HepG2 (cell line): ENCODE results near the gene CPNE8. TPM values are rescaled to one million over a fixed set of nuclear protein-coding genes. Genes with fewer than 3 reads are reported as not detected.

Experiments used
- ATAC-seq: fragments of 200-7000 bp; cut with Tn5 transposase; 3 replicates; pipeline ENCODE4 v1.9.1; 2020; ENCODE audit warnings: mild to moderate bottlenecking, moderate library complexity
- BruUV-seq: library from RNA; stranded (reverse); fragments of 400-500 nt; replicated peaks from 2 replicates; lab custom pipeline; 2021; lab: Mats Ljungman, UMichigan
- CTCF ChIA-PET: fragments of 300-600 bp; formaldehyde crosslinking; extraction: SDS; loops from one replicate; lab custom pipeline; 2021; ENCODE audit warnings: low total read pairs, inconsistent platforms, low intra/inter-chr PET ratio; lab: Yijun Ruan, JAX
- POLR2A ChIA-PET: fragments of 350-600 bp; sonication (Branson Sonifier 250); formaldehyde crosslinking; loops from one replicate; lab custom pipeline; 2020; ENCODE audit warnings: antibody characterized with exemption, inconsistent platforms; lab: Yijun Ruan, JAX
- DNase-seq: peaks from one replicate; pipeline ENCODE4 v3.0.0-alpha.2; 2015; ENCODE audit warnings: low spot score
- FAIRE-seq: peaks from 3 replicates; lab custom pipeline; 2011; peaks lifted over from hg19 to GRCh38; lab: Jason Lieb, UNC
- H2AFZ ChIP-seq: one replicate; pipeline ENCODE4 v1.6.1; 2011; ENCODE audit warnings: low read length, inconsistent platforms
- H3K27ac ChIP-seq: fragments of 300-600 bp; 3 replicates; pipeline ENCODE4 v1.8.0; 2011; ENCODE audit warnings: mixed run types, mild to moderate bottlenecking, mixed read lengths, low read length, inconsistent platforms; ENCODE audit not compliant: insufficient read depth; ENCODE audit errors: extremely low read length
- H3K27me3 ChIP-seq, 2 experiments: fragments of 200-600 bp in 1 of 2; 2 replicates in 1 of 2; 3 replicates in 1 of 2; pipeline versions ENCODE4 v1.6.0 to v1.8.0; 2011; ENCODE audit warnings: low read length in 2 of 2, mild to moderate bottlenecking in 2 of 2, moderate library complexity in 2 of 2, inconsistent platforms in 1 of 2; ENCODE audit not compliant: insufficient read depth in 2 of 2, control insufficient read depth in 1 of 2
- H3K36me3 ChIP-seq, 2 experiments: fragments of 200-600 bp in 1 of 2; replicated peaks in 1 of 2; 2 replicates in 1 of 2; 3 replicates in 1 of 2; pipeline versions ENCODE4 v1.5.1 to v1.8.0; 2011; ENCODE audit warnings: low read length in 2 of 2, inconsistent platforms in 1 of 2; ENCODE audit not compliant: insufficient read depth in 2 of 2, control insufficient read depth in 1 of 2
- H3K4me1 ChIP-seq: 2 replicates; pipeline ENCODE4 v1.5.1; 2012; ENCODE audit warnings: low read length, inconsistent platforms; ENCODE audit not compliant: insufficient read depth
- H3K4me2 ChIP-seq: 2 replicates; pipeline ENCODE4 v1.6.0; 2011; ENCODE audit warnings: low read depth, low read length, inconsistent platforms
- H3K4me3 ChIP-seq, 3 experiments: fragments of 200-600 bp in 1 of 3; sonication (generic), shearing (Covaris generic) in 1 of 3; replicated peaks in 1 of 3; 2 replicates each; pipeline ENCODE4 v1.5.1; 2011 to 2016; ENCODE audit warnings: low read length in 3 of 3, inconsistent platforms in 2 of 3, low read depth in 2 of 3, mild to moderate bottlenecking in 2 of 3, control low read depth in 1 of 3, mixed read lengths in 1 of 3; ENCODE audit not compliant: insufficient read depth in 1 of 3
- H3K79me2 ChIP-seq: one replicate; pipeline ENCODE4 v1.6.1; 2011; ENCODE audit warnings: low read length, inconsistent platforms; ENCODE audit not compliant: insufficient read depth
- H3K9ac ChIP-seq: 2 replicates; pipeline ENCODE4 v1.6.0; 2011; ENCODE audit warnings: mild to moderate bottlenecking, low read depth, low read length, inconsistent platforms; ENCODE audit not compliant: insufficient read depth
- H3K9me3 ChIP-seq: 2 replicates; pipeline ENCODE4 v1.5.1; 2012; ENCODE audit warnings: mild to moderate bottlenecking, low read length
- H4K20me1 ChIP-seq: 2 replicates; pipeline ENCODE4 v1.6.0; 2011; ENCODE audit warnings: inconsistent platforms, mild to moderate bottlenecking, low read length, moderate library complexity; ENCODE audit not compliant: insufficient read depth
- ATF7-NPFF ChIP-seq: sonication (generic); formaldehyde crosslinking; IDR thresholded peaks from 2 replicates; pipeline ENCODE4 v1.8.1; 2023; ENCODE audit warnings: mild to moderate bottlenecking, low read depth, missing genetic modification reagents, moderate library complexity
- CEBPB ChIP-seq: IDR thresholded peaks from 2 replicates; pipeline ENCODE4 v1.6.1; 2011; ENCODE audit warnings: low read depth, low read length, improper control_type of control experiment, borderline replicate concordance
- EHMT2 ChIP-seq: fragments of 200-600 bp; sonication (generic); IDR thresholded peaks from 2 replicates; pipeline ENCODE4 v1.7.0; 2017; ENCODE audit warnings: antibody characterized with exemption, low read depth, low read length, borderline replicate concordance
- FOXJ3 ChIP-seq: sonication (generic); formaldehyde crosslinking; IDR thresholded peaks from 2 replicates; pipeline ENCODE4 v1.4.0; 2020; ENCODE audit warnings: missing genetic modification reagents, mild to moderate bottlenecking, borderline replicate concordance
- KLF15 ChIP-seq: sonication (generic); formaldehyde crosslinking; IDR thresholded peaks from 2 replicates; pipeline ENCODE4 v1.8.1; 2023; ENCODE audit warnings: borderline replicate concordance, mild to moderate bottlenecking, inconsistent platforms, missing genetic modification reagents, mixed read lengths
- MTA1 ChIP-seq: sonication (generic); formaldehyde crosslinking; IDR thresholded peaks from 2 replicates; pipeline ENCODE4 v1.4.0; 2020; ENCODE audit warnings: missing genetic modification reagents, mild to moderate bottlenecking, borderline replicate concordance
- MYNN ChIP-seq: sonication (generic); formaldehyde crosslinking; IDR thresholded peaks from 2 replicates; pipeline ENCODE4 v1.4.0; 2020; ENCODE audit warnings: mild to moderate bottlenecking, low read depth, missing genetic modification reagents
- PHF21A ChIP-seq: sonication (generic); formaldehyde crosslinking; IDR thresholded peaks from 2 replicates; pipeline ENCODE4 v1.5.0; 2020; ENCODE audit warnings: mild to moderate bottlenecking, missing genetic modification reagents
- RERE ChIP-seq: IDR thresholded peaks from 2 replicates; pipeline ENCODE4 v1.6.1; 2016; ENCODE audit warnings: low read depth, missing genetic modification reagents, missing compliant biosample characterization
- THAP11 ChIP-seq: IDR thresholded peaks from 2 replicates; pipeline ENCODE4 v1.6.1; 2016; ENCODE audit warnings: missing biosample characterization, missing genetic modification reagents
- THRA ChIP-seq: sonication (generic); formaldehyde crosslinking; IDR thresholded peaks from 2 replicates; pipeline ENCODE4 v1.4.0; 2020; ENCODE audit warnings: missing genetic modification reagents, borderline replicate concordance
- ZBTB3 ChIP-seq: sonication (generic); formaldehyde crosslinking; IDR thresholded peaks from 2 replicates; pipeline ENCODE4 v1.4.0; 2020; ENCODE audit warnings: low read depth, mild to moderate bottlenecking, moderate library complexity, missing genetic modification reagents, borderline replicate concordance
- ZFAT ChIP-seq: sonication (generic); formaldehyde crosslinking; conservative IDR thresholded peaks from 2 replicates; pipeline ENCODE4 v1.8.1; 2023; ENCODE audit warnings: missing genetic modification reagents, inconsistent platforms
- ZMYM2 ChIP-seq: sonication (generic); formaldehyde crosslinking; IDR thresholded peaks from 2 replicates; pipeline ENCODE4 v1.8.0; 2022; ENCODE audit warnings: mild to moderate bottlenecking, missing genetic modification reagents
- ZNF34 ChIP-seq: sonication (generic); formaldehyde crosslinking; IDR thresholded peaks from 2 replicates; pipeline ENCODE4 v1.4.0; 2020; ENCODE audit warnings: mild to moderate bottlenecking, missing genetic modification reagents, borderline replicate concordance
- ZNF496 ChIP-seq: sonication (generic); formaldehyde crosslinking; IDR thresholded peaks from 2 replicates; pipeline ENCODE4 v1.8.1; 2023; ENCODE audit warnings: mild to moderate bottlenecking, moderate library complexity, missing genetic modification reagents; ENCODE audit not compliant: insufficient replicate concordance
- ZNF564 ChIP-seq: sonication (generic); formaldehyde crosslinking; IDR thresholded peaks from 2 replicates; pipeline ENCODE4 v1.8.1; 2023; ENCODE audit warnings: mild to moderate bottlenecking, missing genetic modification reagents
- ZNF83 ChIP-seq: sonication (generic); formaldehyde crosslinking; IDR thresholded peaks from 2 replicates; pipeline ENCODE4 v1.4.0; 2020; ENCODE audit warnings: missing genetic modification reagents, mild to moderate bottlenecking, borderline replicate concordance
- WGBS: methylation state at CpG from one replicate; pipeline ENCODE4 v1.1.6; 2017; ENCODE audit warnings: low lambda C conversion rate; 5-methylcytosine and 5-hydroxymethylcytosine counted together
- in situ Hi-C: cut with HindIII; loops from 2 replicates; pipeline ENCODE4 v1.10.0; 2017; ENCODE audit warnings: low pct_unique_long_range_greater_than_20kb; ENCODE audit not compliant: extremely low pct_ligation_motif_present
- intact Hi-C: fragments of 100-400 bp; cut with micrococcal nuclease; formaldehyde crosslinking; loops from one replicate; pipeline ENCODE4 v1.10.0; 2022; ENCODE audit not compliant: unreplicated experiment
- polyA plus RNA-seq, 8 experiments: library from polyadenylated mRNA; depleted of rRNA in 3 of 8; stranded (reverse) in 7 of 8; unstranded in 1 of 8; fragments of >200 nt; fragmentation: Illumina TruSeq in 4 of 8; extraction: Trizol in 4 of 8; gene quantifications; 2 replicates each; pipeline versions ENCODE4 v1.2.1 to v1.2.3, GENCODE V29; 2011 to 2016; ENCODE audit warnings: low read depth in 4 of 8, missing spikeins in 1 of 8, mixed read lengths in 1 of 8; ENCODE audit not compliant: insufficient read depth in 1 of 8
- total RNA-seq, 5 experiments: library from RNA; depleted of rRNA; stranded (reverse); fragments of >200 nt; fragmentation: Illumina TruSeq; extraction: Trizol; gene quantifications; 2 replicates each; pipeline ENCODE4 v1.2.3, GENCODE V29; 2016; ENCODE audit warnings: low read depth in 1 of 5

Gene CPNE8
- total and polyA plus RNA-seq, 2 of the 13 experiments (the other 11 are each of a cell fraction or from before 2014, with no cell fraction given), result 2.4 to 2.7 TPM

- Histone ChIP-seq H3K79me2 (no peaks in the 10 kb centered on the region), H4K20me1 (no peaks in the 10 kb centered on the region), H3K4me2 (no peak overlapping the region), H2AFZ (no peak overlapping the region), H3K27ac (no peak overlapping the region), H3K9ac (no peak overlapping the region), H3K36me3 (no peaks in the 10 kb centered on the region), H3K4me3 (no peak overlapping the region), H3K27me3 (no peaks in the 10 kb centered on the region; a peak in 1 of 5 replicates), H3K9me3 (no peaks in the 10 kb centered on the region), H3K4me1 (no peaks in the 10 kb centered on the region)
- BruUV-seq, result no TSS peak
- ChIA-PET CTCF (no interaction called here), POLR2A (no interaction called here)
- 45% methylated on average over 2 of the region's 2 CpGs for WGBS
- DNase-seq, result no peak
- in situ Hi-C loops (no loop called here), intact Hi-C loops (no loop called here)
- no peak for ATAC-seq
- FAIRE-seq, result no peak
- TF ChIP-seq PHF21A (no peak), RERE (no peak), ZNF564 (CRISPR knock-in tag) (no peak), MYNN (CRISPR knock-in tag) (no peak), FOXJ3 (CRISPR knock-in tag) (no peak), ZMYM2 (CRISPR knock-in tag) (no peak), ATF7-NPFF (CRISPR knock-in tag) (no peak), THRA (CRISPR knock-in tag) (no peak), ZNF496 (CRISPR knock-in tag) (no peak), CEBPB (no peak), ZNF83 (CRISPR knock-in tag) (no peak), MTA1 (CRISPR knock-in tag) (no peak), ZFAT (CRISPR knock-in tag) (no peak), KLF15 (no peak), ZBTB3 (no peak), THAP11 (CRISPR knock-in tag) (no peak), ZNF34 (CRISPR knock-in tag) (no peak), EHMT2 (no peak)
These were observed 67.1 kb downstream of the CPNE8 start for GRCh38 chr12:38838056-38838850.
